SJSA1 (cell line): ENCODE data around the gene AVL9. TPM values are rescaled to one million over a fixed set of nuclear protein-coding genes. Genes with fewer than 3 reads are reported as not detected.
"Not testable (repeated sequence)": the region's sequence is repeated elsewhere in the genome, so short reads cannot be mapped to it uniquely, and the experiment has no call there.

Experiments used
- DNase-seq, 2 experiments: peaks; one replicate each; pipeline ENCODE4 v3.0.0-alpha.2; 2015 to 2020; ENCODE audit warnings: low spot score in 2 of 2, low read depth in 1 of 2
- H3K27ac ChIP-seq: fragments of 250-450 bp; sonication (Bioruptor Pico); 2 replicates; pipeline ENCODE4 v1.5.1; 2020; ENCODE audit warnings: mild to moderate bottlenecking, moderate library complexity
- H3K27me3 ChIP-seq: fragments of 250-450 bp; sonication (Bioruptor Pico); replicated peaks from 2 replicates; pipeline ENCODE4 v1.5.1; 2020; ENCODE audit warnings: mild to moderate bottlenecking, moderate library complexity
- H3K36me3 ChIP-seq: fragments of 250-450 bp; sonication (Bioruptor Pico); 2 replicates; pipeline ENCODE4 v1.5.1; 2020; ENCODE audit warnings: mild to moderate bottlenecking
- H3K4me1 ChIP-seq: fragments of 250-450 bp; sonication (Bioruptor Pico); replicated peaks from 2 replicates; pipeline ENCODE4 v1.6.1; 2021; ENCODE audit warnings: mild to moderate bottlenecking
- H3K4me3 ChIP-seq: fragments of 250-450 bp; sonication (Bioruptor Pico); 2 replicates; pipeline ENCODE4 v1.5.1; 2020; ENCODE audit warnings: mild to moderate bottlenecking
- H3K9me3 ChIP-seq: fragments of 250-450 bp; sonication (Bioruptor Pico); replicated peaks from 2 replicates; pipeline ENCODE4 v1.5.1; 2020; ENCODE audit warnings: mild to moderate bottlenecking
- total RNA-seq: library from RNA; depleted of rRNA; stranded (reverse); fragments of >200 nt; shearing (Covaris generic); gene quantifications from 2 replicates; pipeline ENCODE4 v1.2.3, GENCODE V29; 2014; rRNA removed

AVL9 gene
- total RNA-seq, 1 experiment from 2014 or later, result 26.8 TPM

GRCh38 chr7:32633446-32633845, 138.2 kb downstream of the AVL9 start:
- H3K4me3 ChIP-seq, H3K36me3 ChIP-seq, H3K27me3 ChIP-seq, H3K9me3 ChIP-seq, H3K4me1 ChIP-seq, H3K27ac ChIP-seq, DNase-seq: not testable (repeated sequence)

- H3K9me3 ChIP-seq, H3K27ac ChIP-seq, DNase-seq, H3K4me3 ChIP-seq, H3K4me1 ChIP-seq, H3K27me3 ChIP-seq, H3K36me3 ChIP-seq: not testable (repeated sequence)
These were observed 139.6 kb downstream of the AVL9 start for GRCh38 chr7:32634798-32635393.

GRCh38 chr7:32636725-32637462, 141.6 kb downstream of the AVL9 start:
- H3K27ac ChIP-seq, H3K4me3 ChIP-seq, H3K36me3 ChIP-seq, H3K4me1 ChIP-seq, H3K27me3 ChIP-seq, H3K9me3 ChIP-seq, DNase-seq: not testable (repeated sequence)

- H3K4me1 ChIP-seq, H3K4me3 ChIP-seq, H3K27me3 ChIP-seq, DNase-seq, H3K36me3 ChIP-seq, H3K27ac ChIP-seq, H3K9me3 ChIP-seq: not testable (repeated sequence)
These were observed 142.3 kb downstream of the AVL9 start for GRCh38 chr7:32637611-32638010.

Other genes with a start within 250 kb of the AVL9 start
- 52.0 and 138 TPM in 2 replicates for gene LSM5, start 5.1 kb upstream of the AVL9 start, total RNA-seq